Neuronal stem cell (in vitro differentiated cells): ENCODE results near the gene IL18.

Source experiments
- DNase-seq: peaks from one replicate; pipeline ENCODE4 v3.0.0-alpha.2; 2013; ENCODE audit warnings: low spot score
- H2AFZ ChIP-seq: one replicate; pipeline ENCODE4 v1.6.1; 2013; ENCODE audit warnings: mild to moderate bottlenecking, low read length, inconsistent platforms
- H2AK5ac ChIP-seq: 2 replicates; pipeline ENCODE4 v1.6.1; 2013; ENCODE audit warnings: low read depth, mild to moderate bottlenecking, inconsistent platforms, low read length, moderate library complexity, mixed read lengths
- H2BK120ac ChIP-seq: 2 replicates; pipeline ENCODE4 v1.6.1; 2013; ENCODE audit warnings: low read depth, mild to moderate bottlenecking, inconsistent platforms, low read length, moderate library complexity, mixed read lengths
- H2BK12ac ChIP-seq: one replicate; pipeline ENCODE4 v1.6.1; 2013; ENCODE audit warnings: low read length, inconsistent platforms
- H2BK15ac ChIP-seq: 2 replicates; pipeline ENCODE4 v1.6.1; 2013; ENCODE audit warnings: mild to moderate bottlenecking, low read length, inconsistent platforms, mixed read lengths
- H2BK5ac ChIP-seq: one replicate; pipeline ENCODE4 v1.6.1; 2013; ENCODE audit warnings: inconsistent platforms, mild to moderate bottlenecking, low read length, moderate library complexity
- H3K14ac ChIP-seq: one replicate; pipeline ENCODE4 v1.6.1; 2013; ENCODE audit warnings: low read length, inconsistent platforms
- H3K18ac ChIP-seq: 2 replicates; pipeline ENCODE4 v1.6.1; 2013; ENCODE audit warnings: low read length, inconsistent platforms
- H3K23ac ChIP-seq: 2 replicates; pipeline ENCODE4 v1.6.1; 2013; ENCODE audit warnings: low read depth, mild to moderate bottlenecking, mixed read lengths, low read length, inconsistent platforms; ENCODE audit not compliant: poor library complexity
- H3K27ac ChIP-seq: replicated peaks from 3 replicates; pipeline ENCODE4 v1.5.1; 2013; ENCODE audit warnings: low read length, inconsistent platforms
- H3K27me3 ChIP-seq, 3 experiments: 2 replicates each; pipeline ENCODE4 v1.6.1; 2013; ENCODE audit warnings: low read length in 3 of 3, mild to moderate bottlenecking in 2 of 3, inconsistent platforms in 1 of 3, low read depth in 1 of 3, mixed read lengths in 1 of 3, moderate library complexity in 1 of 3; ENCODE audit not compliant: control insufficient read depth in 3 of 3, insufficient read depth in 3 of 3
- H3K36me3 ChIP-seq, 2 donors: replicated peaks in 1 of 2; 2 replicates each; pipeline ENCODE4 v1.6.1; 2013; ENCODE audit warnings: low read length in 2 of 2; ENCODE audit not compliant: control insufficient read depth in 2 of 2, insufficient read depth in 2 of 2
- H3K4ac ChIP-seq: 2 replicates; pipeline ENCODE4 v1.6.1; 2013; ENCODE audit warnings: inconsistent platforms, mild to moderate bottlenecking, low read length, moderate library complexity
- H3K4me1 ChIP-seq, 2 donors: 1 replicate in 1 of 2; 2 replicates in 1 of 2; pipeline ENCODE4 v1.6.1; 2013; ENCODE audit warnings: low read length in 2 of 2, low read depth in 1 of 2; ENCODE audit not compliant: control insufficient read depth in 2 of 2, insufficient read depth in 1 of 2
- H3K4me2 ChIP-seq: one replicate; pipeline ENCODE4 v1.6.1; 2013; ENCODE audit warnings: mild to moderate bottlenecking, low read length, inconsistent platforms; ENCODE audit not compliant: insufficient read depth, poor library complexity, severe bottlenecking
- H3K4me3 ChIP-seq, 2 donors: 2 replicates each; pipeline ENCODE4 v1.5.1; 2013; ENCODE audit warnings: low read length in 2 of 2, mild to moderate bottlenecking in 2 of 2, inconsistent platforms in 1 of 2, moderate library complexity in 1 of 2
- H3K79me1 ChIP-seq: one replicate; pipeline ENCODE4 v1.6.1; 2013; ENCODE audit warnings: low read depth, mild to moderate bottlenecking, inconsistent platforms, low read length, moderate library complexity
- H3K9ac ChIP-seq: one replicate; pipeline ENCODE4 v1.6.1; 2013; ENCODE audit warnings: mild to moderate bottlenecking, low read depth, low read length, inconsistent platforms; ENCODE audit not compliant: poor library complexity
- H3K9me3 ChIP-seq, 2 donors: replicated peaks in 1 of 2; 2 replicates each; pipeline versions ENCODE3 to v1.6.1; 2013; ENCODE audit warnings: low read length in 2 of 2, mild to moderate bottlenecking in 2 of 2, inconsistent platforms in 1 of 2, low read depth in 1 of 2, mixed read lengths in 1 of 2, moderate library complexity in 1 of 2; ENCODE audit not compliant: control insufficient read depth in 2 of 2, insufficient read depth in 1 of 2
- H4K8ac ChIP-seq: one replicate; pipeline ENCODE4 v1.6.1; 2013; ENCODE audit warnings: low read depth, mild to moderate bottlenecking, inconsistent platforms, low read length, moderate library complexity
- H4K91ac ChIP-seq: one replicate; pipeline ENCODE4 v1.6.1; 2013; ENCODE audit warnings: low read length, low read depth, mild to moderate bottlenecking, inconsistent platforms; ENCODE audit not compliant: poor library complexity
- WGBS, 2 donors: extraction: QIAGEN DNeasy Blood & Tissue Kit; methylation state at CpG; one replicate each; pipeline ENCODE4 v1.1.7; 2013; ENCODE audit warnings: missing lambda C conversion rate in 2 of 2, mixed read lengths in 1 of 2; ENCODE audit not compliant: insufficient read length in 2 of 2, insufficient replicate concordance in 1 of 2; ENCODE audit errors: extremely low coverage in 2 of 2; 5-methylcytosine and 5-hydroxymethylcytosine counted together

Gene IL18

GRCh38 chr11:112115386-112115785 is 48.5 kb downstream of the IL18 start:
- no peak overlapping the region for H3K18ac ChIP-seq
- H3K14ac ChIP-seq = no peak overlapping the region
- no peak overlapping the region for H3K23ac ChIP-seq
- no peak overlapping the region for H2AFZ ChIP-seq
- no peak overlapping the region for H3K9ac ChIP-seq
- H3K27me3 ChIP-seq = no peaks in the 10 kb centered on the region
- no peak for DNase-seq
- no peaks in the 10 kb centered on the region for H3K4me1 ChIP-seq
- no peaks in the 10 kb centered on the region for H3K36me3 ChIP-seq
- H2BK120ac ChIP-seq = no peak overlapping the region
- no peak overlapping the region for H4K91ac ChIP-seq
- H2BK5ac ChIP-seq = no peak overlapping the region
- H3K4ac ChIP-seq = no peak overlapping the region
- no peak overlapping the region for H4K8ac ChIP-seq
- H2BK15ac ChIP-seq = no peak overlapping the region
- H3K4me2 ChIP-seq = no peak overlapping the region
- no peaks in the 10 kb centered on the region for H3K9me3 ChIP-seq
- no peak overlapping the region for H2AK5ac ChIP-seq
- H3K4me3 ChIP-seq = no peak overlapping the region
- H2BK12ac ChIP-seq = no peak overlapping the region
- no peaks in the 10 kb centered on the region for H3K79me1 ChIP-seq
- no peak overlapping the region for H3K27ac ChIP-seq
- WGBS, 2 donors = no CpG with 5 or more reads among the region's 5 CpGs

- Histone ChIP-seq H4K8ac (no peak overlapping the region), H3K14ac (no peak overlapping the region), H3K9me3 (no peaks in the 10 kb centered on the region), H3K27ac (no peak overlapping the region), H2BK5ac (no peak overlapping the region), H3K36me3 (no peaks in the 10 kb centered on the region), H3K27me3 (no peaks in the 10 kb centered on the region), H4K91ac (no peak overlapping the region), H2BK15ac (no peak overlapping the region), H3K4me3 (no peak overlapping the region), H2AK5ac (no peak overlapping the region), H2BK120ac (no peak overlapping the region), H2BK12ac (no peak overlapping the region), H2AFZ (no peak overlapping the region), H3K4me1 (no peaks in the 10 kb centered on the region), H3K79me1 (no peaks in the 10 kb centered on the region), H3K23ac (no peak overlapping the region), H3K18ac (no peak overlapping the region), H3K4me2 (no peak overlapping the region), H3K4ac (no peak overlapping the region), H3K9ac (no peak overlapping the region)
- WGBS, 2 donors = no CpG with 5 or more reads among the region's 2 CpGs
- no peak for DNase-seq
These were observed 49.4 kb downstream of the IL18 start for GRCh38 chr11:112114460-112114859.

GRCh38 chr11:112113539-112114457 is 50.1 kb downstream of the IL18 start:
- Histone ChIP-seq H3K4me2 (no peak overlapping the region), H3K14ac (no peak overlapping the region), H4K91ac (no peak overlapping the region), H2BK15ac (no peak overlapping the region), H3K23ac (no peak overlapping the region), H2AK5ac (no peak overlapping the region), H3K36me3 (no peaks in the 10 kb centered on the region), H3K79me1 (no peaks in the 10 kb centered on the region), H3K18ac (no peak overlapping the region), H2BK5ac (no peak overlapping the region), H3K9ac (no peak overlapping the region), H3K9me3 (no peaks in the 10 kb centered on the region), H3K27me3 (no peaks in the 10 kb centered on the region), H3K27ac (no peak overlapping the region), H2BK120ac (no peak overlapping the region), H2AFZ (peak overlapping the region; percentile 53), H3K4ac (no peak overlapping the region), H3K4me3 (no peak overlapping the region), H4K8ac (no peak overlapping the region), H2BK12ac (no peak overlapping the region), H3K4me1 (no peaks in the 10 kb centered on the region)
- no CpG with 5 or more reads among the region's 6 CpGs for WGBS, 2 donors
- DNase-seq = peak; percentile 15

- H3K79me1 ChIP-seq = no peaks in the 10 kb centered on the region
- H2AK5ac ChIP-seq = no peak overlapping the region
- H3K23ac ChIP-seq = no peak overlapping the region
- no peak overlapping the region for H4K8ac ChIP-seq
- no peak overlapping the region for H2BK5ac ChIP-seq
- no peak overlapping the region for H3K4ac ChIP-seq
- no peak overlapping the region for H2BK120ac ChIP-seq
- H3K9ac ChIP-seq = no peak overlapping the region
- no peak overlapping the region for H3K4me3 ChIP-seq
- H3K27me3 ChIP-seq = no peaks in the 10 kb centered on the region
- DNase-seq = no peak
- no peak overlapping the region for H2AFZ ChIP-seq
- no peak overlapping the region for H2BK12ac ChIP-seq
- no peak overlapping the region for H4K91ac ChIP-seq
- WGBS, 2 donors = no CpG with 5 or more reads among the region's 8 CpGs
- no peak overlapping the region for H3K4me2 ChIP-seq
- no peaks in the 10 kb centered on the region for H3K4me1 ChIP-seq
- no peak overlapping the region for H3K18ac ChIP-seq
- H2BK15ac ChIP-seq = no peak overlapping the region
- no peak overlapping the region for H3K27ac ChIP-seq
- no peaks in the 10 kb centered on the region for H3K36me3 ChIP-seq
- H3K14ac ChIP-seq = no peak overlapping the region
- no peaks in the 10 kb centered on the region for H3K9me3 ChIP-seq
These were observed 57.8 kb downstream of the IL18 start for GRCh38 chr11:112106070-112106469.
